ENCODE data around the gene SLCO1A2. TPM values are rescaled to one million over a fixed set of nuclear protein-coding genes. Genes with fewer than 3 reads are reported as not detected.

Gene SLCO1A2
- total RNA-seq, 1 donor = 0.86 TPM

GRCh38 chr12:21330682-21331253 lies 3.9 kb downstream of the SLCO1A2 start:
- no peak for TF ChIP-seq CTCF (IDR thresholded peaks at IDR 0.05; ENCODE audit: insufficient read depth, low read depth, low read length)
- no peak overlapping the region for H3K4me3 ChIP-seq (ENCODE audit: low read depth, low read length)
- peak; percentile 3 for DNase-seq (ENCODE audit: low read depth)

- DNase-seq (ENCODE audit: low read depth) = no peak
- no peak overlapping the region for H3K4me3 ChIP-seq (ENCODE audit: low read depth, low read length)
- TF ChIP-seq CTCF (IDR thresholded peaks at IDR 0.05; ENCODE audit: insufficient read depth, low read depth, low read length) = no peak
Observed at GRCh38 chr12:21328578-21328977, 6.1 kb downstream of the SLCO1A2 start.

GRCh38 chr12:21324551-21324950 lies 10.2 kb downstream of the SLCO1A2 start:
- no peak overlapping the region for H3K4me3 ChIP-seq (ENCODE audit: low read depth, low read length)
- no peak for DNase-seq (ENCODE audit: low read depth)
- TF ChIP-seq CTCF (IDR thresholded peaks at IDR 0.05; ENCODE audit: insufficient read depth, low read depth, low read length) = no peak

GRCh38 chr12:21323736-21324135 lies 11.0 kb downstream of the SLCO1A2 start:
- DNase-seq (ENCODE audit: low read depth) = no peak
- no peak overlapping the region for H3K4me3 ChIP-seq (ENCODE audit: low read depth, low read length)
- no peak for TF ChIP-seq CTCF (IDR thresholded peaks at IDR 0.05; ENCODE audit: insufficient read depth, low read depth, low read length)

GRCh38 chr12:21308785-21309184 lies 25.9 kb downstream of the SLCO1A2 start:
- no peak overlapping the region for H3K4me3 ChIP-seq (ENCODE audit: low read depth, low read length)
- DNase-seq (ENCODE audit: low read depth) = no peak
- no peak for TF ChIP-seq CTCF (IDR thresholded peaks at IDR 0.05; ENCODE audit: insufficient read depth, low read depth, low read length)

- DNase-seq (ENCODE audit: low read depth) = no peak
- H3K4me3 ChIP-seq (ENCODE audit: low read depth, low read length) = no peak overlapping the region
- no peak for TF ChIP-seq CTCF (IDR thresholded peaks at IDR 0.05; ENCODE audit: insufficient read depth, low read depth, low read length)
Observed at GRCh38 chr12:21305661-21306060, 29.1 kb downstream of the SLCO1A2 start.

- H3K4me3 ChIP-seq (ENCODE audit: low read depth, low read length) = no peak overlapping the region
- no peak for TF ChIP-seq CTCF (IDR thresholded peaks at IDR 0.05; ENCODE audit: insufficient read depth, low read depth, low read length)
- no peak for DNase-seq (ENCODE audit: low read depth)
Observed at GRCh38 chr12:21300632-21301031, 34.1 kb downstream of the SLCO1A2 start.
